SW 1271 (cell line): Measurements from ENCODE around the gene VEGFD.

Experiments
- DNase-seq, 2 experiments: peaks; one replicate each; lab custom pipeline; 2025; lab: John Stamatoyannopoulos, UW

Gene VEGFD

GRCh38 chrX:15384304-15384703, at the start of gene VEGFD:
Gene VEGFD, minus strand, starts transcription at chrX:15384413. Its CDS starts 467 bp downstream, at chrX:15383946.
- DNase-seq = no peak

- no peak for DNase-seq
These were observed 46.4 kb upstream of the VEGFD start for GRCh38 chrX:15430584-15430983.

- no peak for DNase-seq
These were observed 45.9 kb upstream of the VEGFD start for GRCh38 chrX:15430076-15430475.

GRCh38 chrX:15425024-15425423, 40.8 kb upstream of the VEGFD start:
- no peak for DNase-seq

- no peak for DNase-seq
These were observed 34.5 kb upstream of the VEGFD start for GRCh38 chrX:15418707-15419181.

GRCh38 chrX:15418041-15418706, 34.0 kb upstream of the VEGFD start:
- no peak for DNase-seq

- DNase-seq = no peak
These were observed 32.1 kb upstream of the VEGFD start for GRCh38 chrX:15416133-15416993.

- DNase-seq = no peak
These were observed 28.9 kb upstream of the VEGFD start for GRCh38 chrX:15413101-15413500.

GRCh38 chrX:15410947-15411346, 26.7 kb upstream of the VEGFD start:
- no peak for DNase-seq

- no peak for DNase-seq
These were observed 26.2 kb upstream of the VEGFD start for GRCh38 chrX:15410430-15410829.

GRCh38 chrX:15405846-15406245, 21.6 kb upstream of the VEGFD start:
- no peak for DNase-seq

GRCh38 chrX:15404401-15405096, 20.3 kb upstream of the VEGFD start:
- DNase-seq = no peak

- DNase-seq = no peak
These were observed 17.2 kb upstream of the VEGFD start for GRCh38 chrX:15401378-15401777.

- DNase-seq = no peak
These were observed 15.8 kb upstream of the VEGFD start for GRCh38 chrX:15399962-15400391.

- DNase-seq = no peak
These were observed 14.7 kb upstream of the VEGFD start for GRCh38 chrX:15398874-15399273.

- no peak for DNase-seq
These were observed 11.6 kb upstream of the VEGFD start for GRCh38 chrX:15395789-15396188.

GRCh38 chrX:15391850-15392249, 7.6 kb upstream of the VEGFD start:
- DNase-seq = no peak

GRCh38 chrX:15382813-15383212, 1.4 kb downstream of the VEGFD start:
- DNase-seq = no peak

- no peak for DNase-seq
These were observed 7.3 kb downstream of the VEGFD start for GRCh38 chrX:15376956-15377355.

GRCh38 chrX:15373976-15374375, 10.2 kb downstream of the VEGFD start:
- DNase-seq = no peak

- no peak for DNase-seq
These were observed 17.5 kb downstream of the VEGFD start for GRCh38 chrX:15366506-15367352.

- DNase-seq = no peak
These were observed 24.5 kb downstream of the VEGFD start for GRCh38 chrX:15359701-15360100.
